Activated T-cell treated with anti-CD3 and anti-CD28 coated beads, Interleukin-2, amount 50 U/mL, for 24 hours (primary cell): Measurements from ENCODE around the gene GRM5.

Source experiments
- DNase-seq: peaks from one replicate; pipeline ENCODE4 v3.0.0-alpha.2; 2020
- H3K27ac Mint-ChIP-seq: 2 replicates; pipeline ENCODE4 v1.8.0; 2020; ENCODE audit warnings: mild to moderate bottlenecking, mixed read lengths
- H3K27me3 Mint-ChIP-seq: 2 replicates; pipeline ENCODE4 v1.8.0; 2020; ENCODE audit warnings: mixed read lengths
- H3K36me3 Mint-ChIP-seq: 2 replicates; pipeline ENCODE4 v1.8.0; 2020; ENCODE audit warnings: low read depth, mixed read lengths
- H3K4me1 Mint-ChIP-seq: 2 replicates; pipeline ENCODE4 v1.8.0; 2020; ENCODE audit warnings: low read depth, mixed read lengths
- H3K4me3 Mint-ChIP-seq: 2 replicates; pipeline ENCODE4 v1.8.0; 2020; ENCODE audit warnings: mild to moderate bottlenecking, moderate library complexity, mixed read lengths
- H3K9me3 Mint-ChIP-seq: 2 replicates; pipeline ENCODE4 v1.8.0; 2020; ENCODE audit warnings: mixed read lengths

The GRM5 gene

DNA sequence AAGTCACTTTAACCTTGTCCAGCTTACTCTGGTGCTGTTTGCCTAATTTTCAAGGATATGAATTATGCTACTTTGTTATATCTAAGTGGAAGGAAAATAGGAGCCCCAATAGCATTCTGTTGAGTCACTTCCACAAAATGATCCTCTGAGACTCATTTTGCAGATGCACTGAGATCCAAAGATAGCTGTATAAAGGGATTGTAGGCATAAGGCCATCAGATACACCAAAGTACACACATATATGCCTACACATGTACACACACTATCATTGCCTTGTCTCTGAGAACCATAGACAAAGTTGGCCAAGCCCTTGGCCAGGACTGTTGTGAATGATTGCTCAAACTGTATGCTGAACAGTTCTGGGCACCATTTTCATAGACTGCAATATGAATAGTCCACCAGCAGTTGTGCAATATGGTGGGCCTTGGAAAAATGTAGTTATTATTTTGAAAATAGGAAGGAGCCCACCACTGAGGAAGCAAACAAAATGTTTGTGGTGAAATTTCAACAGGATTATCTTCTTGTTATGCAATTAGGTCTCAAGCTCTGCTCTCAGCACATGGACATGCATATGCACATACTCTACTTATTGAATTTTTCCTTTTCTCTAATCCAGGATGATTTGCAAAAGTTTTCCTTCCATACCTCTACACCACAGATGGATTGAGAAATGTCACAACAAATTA is 542.3 kb downstream of the GRM5 start:
- H3K27me3 Mint-ChIP-seq = no peaks in the 10 kb centered on the region
- H3K4me3 Mint-ChIP-seq = no peak overlapping the region
- H3K9me3 Mint-ChIP-seq = no peaks in the 10 kb centered on the region
- no peak overlapping the region for H3K27ac Mint-ChIP-seq
- DNase-seq = no peak
- no peaks in the 10 kb centered on the region for H3K36me3 Mint-ChIP-seq
- no peaks in the 10 kb centered on the region for H3K4me1 Mint-ChIP-seq

GRCh38 chr11:88522624-88523385 is 543.0 kb downstream of the GRM5 start:
- Mint-ChIP-seq H3K4me1 (no peaks in the 10 kb centered on the region), H3K36me3 (no peaks in the 10 kb centered on the region), H3K27ac (no peak overlapping the region), H3K27me3 (no peaks in the 10 kb centered on the region), H3K9me3 (no peaks in the 10 kb centered on the region), H3K4me3 (no peak overlapping the region)
- DNase-seq = no peak

GRCh38 chr11:88521799-88522201 is 544.0 kb downstream of the GRM5 start:
- Mint-ChIP-seq H3K4me1 (no peaks in the 10 kb centered on the region), H3K4me3 (no peak overlapping the region), H3K27ac (no peak overlapping the region), H3K9me3 (no peaks in the 10 kb centered on the region), H3K27me3 (no peaks in the 10 kb centered on the region), H3K36me3 (no peaks in the 10 kb centered on the region)
- DNase-seq = no peak

DNA sequence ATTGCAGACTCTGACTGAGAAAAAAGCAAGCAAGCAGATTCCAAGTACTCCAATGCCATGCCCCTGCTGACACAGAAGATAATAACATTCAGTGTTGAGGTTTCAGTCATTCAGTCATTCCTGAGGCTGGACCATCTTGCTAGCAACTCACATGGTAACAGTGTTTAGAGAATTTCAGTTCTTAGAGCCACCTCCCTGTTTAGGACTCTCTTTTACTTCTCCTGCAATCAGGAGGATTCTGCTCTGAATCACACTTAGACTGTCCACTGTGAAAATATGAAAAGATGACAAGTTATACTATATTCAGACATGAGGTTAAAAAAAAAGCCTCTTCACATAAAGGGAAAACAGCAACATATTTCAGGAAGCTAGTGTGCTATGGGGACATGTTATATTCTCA is 544.4 kb downstream of the GRM5 start:
- DNase-seq = no peak
- Mint-ChIP-seq H3K27me3 (peaks cover under 1% of the 10 kb centered on the region), H3K9me3 (no peaks in the 10 kb centered on the region), H3K36me3 (no peaks in the 10 kb centered on the region), H3K27ac (no peak overlapping the region), H3K4me3 (no peak overlapping the region), H3K4me1 (no peaks in the 10 kb centered on the region)

DNA sequence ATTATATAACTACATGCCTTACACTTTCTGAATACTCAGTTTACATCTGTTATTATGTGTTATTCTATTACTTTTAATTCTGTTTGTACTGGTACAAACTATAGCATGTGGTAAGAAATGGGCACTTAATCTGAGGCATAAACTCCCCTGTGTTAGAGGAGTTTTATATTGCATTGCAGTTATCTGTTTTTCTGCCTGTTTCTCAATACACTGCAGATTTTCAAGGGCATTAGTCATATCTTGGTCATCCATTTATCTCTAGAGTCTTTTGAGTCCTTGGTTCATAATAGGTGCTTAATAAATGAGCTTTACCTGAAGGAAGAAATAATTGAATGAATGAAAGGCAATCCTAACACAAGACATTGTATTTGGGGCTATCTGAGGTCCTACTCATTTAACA is 545.4 kb downstream of the GRM5 start:
- Mint-ChIP-seq H3K36me3 (no peaks in the 10 kb centered on the region), H3K9me3 (no peaks in the 10 kb centered on the region), H3K27me3 (peaks cover 6% of the 10 kb centered on the region), H3K4me1 (no peaks in the 10 kb centered on the region), H3K4me3 (no peak overlapping the region), H3K27ac (no peak overlapping the region)
- no peak for DNase-seq

GRCh38 chr11:88515002-88515401 is 550.8 kb downstream of the GRM5 start:
- DNase-seq = no peak
- H3K27me3 Mint-ChIP-seq = peaks cover 53% of the 10 kb centered on the region
- H3K36me3 Mint-ChIP-seq = no peaks in the 10 kb centered on the region
- no peak overlapping the region for H3K27ac Mint-ChIP-seq
- H3K4me3 Mint-ChIP-seq = no peak overlapping the region
- no peaks in the 10 kb centered on the region for H3K9me3 Mint-ChIP-seq
- no peaks in the 10 kb centered on the region for H3K4me1 Mint-ChIP-seq

DNA sequence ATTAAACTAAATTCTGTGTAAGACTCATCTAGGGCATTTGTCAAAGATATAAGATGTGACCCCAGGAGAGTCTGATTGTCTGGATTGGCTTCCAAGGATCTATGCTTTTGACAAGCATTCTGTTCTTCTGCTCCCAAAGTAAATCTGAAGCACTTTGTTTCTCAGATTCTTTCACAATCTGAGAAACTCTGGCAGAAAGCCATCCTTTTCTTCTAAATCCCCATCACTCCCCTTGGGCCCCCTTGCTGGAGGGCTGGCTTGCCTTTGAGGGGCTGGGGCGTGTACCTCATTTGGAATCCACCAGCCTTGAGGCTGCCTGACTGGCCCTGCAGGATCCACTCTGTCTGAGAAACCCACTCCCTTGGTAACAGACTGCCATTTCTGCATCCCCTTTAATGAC is 554.8 kb downstream of the GRM5 start:
- no peaks in the 10 kb centered on the region for H3K36me3 Mint-ChIP-seq
- DNase-seq = no peak
- no peaks in the 10 kb centered on the region for H3K9me3 Mint-ChIP-seq
- H3K4me3 Mint-ChIP-seq = no peak overlapping the region
- peaks cover 83% of the 10 kb centered on the region for H3K27me3 Mint-ChIP-seq
- no peak overlapping the region for H3K27ac Mint-ChIP-seq
- peaks cover 14% of the 10 kb centered on the region for H3K4me1 Mint-ChIP-seq

DNA sequence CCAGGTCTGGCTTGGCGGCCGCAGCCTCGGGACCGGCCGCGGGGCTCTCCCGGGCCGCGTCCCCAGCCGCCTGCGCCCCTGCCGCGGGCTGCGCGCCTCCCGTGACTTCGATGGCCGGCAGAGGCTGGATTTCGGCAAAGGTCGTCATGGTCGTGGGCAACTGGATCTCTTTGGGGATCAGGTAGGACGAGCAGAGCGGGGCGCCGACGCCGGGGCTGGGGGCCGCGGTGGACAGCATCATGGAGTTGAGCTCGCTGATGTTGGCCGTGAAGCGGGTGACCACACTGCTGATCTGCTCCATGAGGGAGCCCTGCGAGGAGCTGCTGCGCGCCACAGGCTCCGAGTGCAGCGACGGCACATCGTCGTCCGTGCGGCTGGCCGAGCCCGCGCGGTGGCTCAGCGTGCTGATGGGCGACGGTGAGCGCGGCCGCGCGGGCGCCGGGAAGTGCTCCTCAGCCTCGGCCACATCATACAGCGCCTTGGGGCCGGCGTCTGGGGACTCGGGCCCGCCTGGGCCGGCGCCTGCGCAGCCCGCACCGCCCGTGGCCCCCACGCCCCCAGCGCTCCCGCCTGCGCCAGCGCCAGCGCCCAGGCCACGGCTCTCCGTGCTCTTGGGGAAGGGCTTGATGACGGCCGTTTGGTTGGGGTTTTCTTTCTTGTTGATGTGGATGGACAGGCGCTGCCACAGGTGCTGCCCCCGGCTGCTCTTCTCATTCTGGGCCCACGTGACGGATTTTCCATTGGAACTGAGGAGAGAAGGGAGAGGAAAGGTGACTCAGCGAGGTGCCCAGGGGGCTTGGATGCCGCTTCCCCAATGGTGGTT is 556.8 kb downstream of the GRM5 start:
- Mint-ChIP-seq H3K27ac (peak overlapping the region; percentile 24), H3K9me3 (no peaks in the 10 kb centered on the region), H3K27me3 (peaks cover 75% of the 10 kb centered on the region), H3K4me1 (peaks cover 14% of the 10 kb centered on the region), H3K4me3 (peak overlapping the region; percentile 69), H3K36me3 (no peaks in the 10 kb centered on the region)
- DNase-seq = peak; percentile 56

GRCh38 chr11:88508418-88508758 is 557.4 kb downstream of the GRM5 start:
- H3K9me3 Mint-ChIP-seq = no peaks in the 10 kb centered on the region
- H3K4me3 Mint-ChIP-seq = peak overlapping the region; percentile 72
- DNase-seq = peak; percentile 39
- H3K27me3 Mint-ChIP-seq = peaks cover 70% of the 10 kb centered on the region
- H3K4me1 Mint-ChIP-seq = peaks cover 14% of the 10 kb centered on the region
- no peaks in the 10 kb centered on the region for H3K36me3 Mint-ChIP-seq
- H3K27ac Mint-ChIP-seq = peak overlapping the region; percentile 58

GRCh38 chr11:88507771-88508417 is 557.9 kb downstream of the GRM5 start:
- H3K9me3 Mint-ChIP-seq = no peaks in the 10 kb centered on the region
- peaks cover 14% of the 10 kb centered on the region for H3K4me1 Mint-ChIP-seq
- DNase-seq = no peak
- peak overlapping the region; percentile 72 for H3K4me3 Mint-ChIP-seq
- H3K27me3 Mint-ChIP-seq = peaks cover 70% of the 10 kb centered on the region
- no peak overlapping the region for H3K27ac Mint-ChIP-seq
- no peaks in the 10 kb centered on the region for H3K36me3 Mint-ChIP-seq

DNA sequence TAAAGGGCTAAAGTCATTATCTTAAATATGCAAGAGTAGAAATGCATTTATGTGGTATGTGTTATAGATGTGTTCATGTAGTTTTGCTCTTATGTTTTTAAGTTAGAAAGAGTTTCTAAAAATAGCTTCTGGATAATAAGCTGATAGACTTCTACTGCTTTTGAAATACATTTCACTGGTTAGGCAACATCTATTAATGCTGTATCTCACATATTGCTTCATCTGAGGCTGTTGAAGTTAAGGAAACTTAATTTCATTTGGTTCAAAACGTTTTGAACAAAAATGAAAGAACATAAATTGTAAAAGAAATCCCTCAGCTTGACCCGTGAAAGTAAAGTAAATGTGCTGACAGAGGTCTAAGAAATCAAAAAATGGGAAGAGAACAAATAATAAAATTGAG is 564.2 kb downstream of the GRM5 start:
- Mint-ChIP-seq H3K36me3 (no peaks in the 10 kb centered on the region), H3K27ac (no peak overlapping the region), H3K27me3 (peaks cover 14% of the 10 kb centered on the region), H3K9me3 (no peaks in the 10 kb centered on the region), H3K4me3 (no peak overlapping the region), H3K4me1 (no peaks in the 10 kb centered on the region)
- DNase-seq = no peak

DNA sequence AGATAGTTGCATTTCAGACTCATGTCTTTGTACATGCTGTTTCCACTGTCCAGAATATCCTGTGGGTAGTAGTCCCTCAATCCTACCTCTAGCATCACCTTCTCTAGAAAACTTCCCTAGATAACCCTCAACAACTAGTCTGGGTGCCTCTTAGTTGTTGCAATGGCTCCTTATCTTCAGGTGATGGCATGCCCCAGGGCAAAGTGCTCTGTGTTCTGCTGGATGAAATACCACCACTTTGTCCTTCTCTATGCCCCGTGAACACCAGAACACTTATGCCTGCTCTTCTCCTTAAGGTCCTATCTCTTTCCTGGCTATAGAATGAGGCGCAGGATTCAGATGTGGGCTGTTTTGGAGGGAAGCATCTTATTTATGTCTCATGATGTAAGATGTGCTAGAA is 569.9 kb downstream of the GRM5 start:
- Mint-ChIP-seq H3K4me3 (no peak overlapping the region), H3K27ac (no peak overlapping the region), H3K4me1 (no peaks in the 10 kb centered on the region), H3K27me3 (no peaks in the 10 kb centered on the region), H3K36me3 (no peaks in the 10 kb centered on the region), H3K9me3 (no peaks in the 10 kb centered on the region)
- no peak for DNase-seq

DNA sequence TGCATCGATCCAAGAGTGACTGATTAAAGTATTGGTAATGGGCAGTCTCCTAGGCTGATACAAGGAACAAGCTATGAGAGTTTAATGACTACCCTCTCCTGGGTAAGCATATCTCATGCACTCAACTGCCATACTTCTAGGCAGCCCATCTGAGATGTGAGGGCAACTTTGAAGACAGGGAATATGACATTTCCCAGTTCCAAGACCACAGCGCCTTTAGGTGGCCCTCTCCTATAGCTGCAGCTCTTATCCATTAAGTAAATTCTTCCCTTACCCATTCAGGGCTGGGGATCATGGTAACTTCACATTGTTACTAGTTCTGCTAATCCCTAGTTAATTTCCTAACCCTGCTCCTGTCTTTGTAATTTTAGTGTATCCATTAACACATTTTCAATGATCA is 570.9 kb downstream of the GRM5 start:
- H3K9me3 Mint-ChIP-seq = no peaks in the 10 kb centered on the region
- H3K36me3 Mint-ChIP-seq = no peaks in the 10 kb centered on the region
- no peak for DNase-seq
- no peaks in the 10 kb centered on the region for H3K27me3 Mint-ChIP-seq
- no peak overlapping the region for H3K27ac Mint-ChIP-seq
- no peak overlapping the region for H3K4me3 Mint-ChIP-seq
- no peaks in the 10 kb centered on the region for H3K4me1 Mint-ChIP-seq

GRCh38 chr11:88491674-88492073 is 574.1 kb downstream of the GRM5 start:
- H3K27me3 Mint-ChIP-seq = no peaks in the 10 kb centered on the region
- H3K4me1 Mint-ChIP-seq = no peaks in the 10 kb centered on the region
- H3K27ac Mint-ChIP-seq = no peak overlapping the region
- DNase-seq = no peak
- H3K9me3 Mint-ChIP-seq = no peaks in the 10 kb centered on the region
- H3K4me3 Mint-ChIP-seq = no peak overlapping the region
- H3K36me3 Mint-ChIP-seq = no peaks in the 10 kb centered on the region
